Smooth muscle cell of trachea (primary cell): Measurements from ENCODE around the gene MYO3A. TPM values are rescaled to one million over a fixed set of nuclear protein-coding genes. Genes with fewer than 3 reads are reported as not detected.

Experiments used
- total RNA-seq: library from RNA; depleted of rRNA; stranded (reverse); fragments of >200 nt; gene quantifications from 2 replicates; pipeline ENCODE4 v1.2.1, GENCODE V29; 2014

Gene MYO3A, protein sequence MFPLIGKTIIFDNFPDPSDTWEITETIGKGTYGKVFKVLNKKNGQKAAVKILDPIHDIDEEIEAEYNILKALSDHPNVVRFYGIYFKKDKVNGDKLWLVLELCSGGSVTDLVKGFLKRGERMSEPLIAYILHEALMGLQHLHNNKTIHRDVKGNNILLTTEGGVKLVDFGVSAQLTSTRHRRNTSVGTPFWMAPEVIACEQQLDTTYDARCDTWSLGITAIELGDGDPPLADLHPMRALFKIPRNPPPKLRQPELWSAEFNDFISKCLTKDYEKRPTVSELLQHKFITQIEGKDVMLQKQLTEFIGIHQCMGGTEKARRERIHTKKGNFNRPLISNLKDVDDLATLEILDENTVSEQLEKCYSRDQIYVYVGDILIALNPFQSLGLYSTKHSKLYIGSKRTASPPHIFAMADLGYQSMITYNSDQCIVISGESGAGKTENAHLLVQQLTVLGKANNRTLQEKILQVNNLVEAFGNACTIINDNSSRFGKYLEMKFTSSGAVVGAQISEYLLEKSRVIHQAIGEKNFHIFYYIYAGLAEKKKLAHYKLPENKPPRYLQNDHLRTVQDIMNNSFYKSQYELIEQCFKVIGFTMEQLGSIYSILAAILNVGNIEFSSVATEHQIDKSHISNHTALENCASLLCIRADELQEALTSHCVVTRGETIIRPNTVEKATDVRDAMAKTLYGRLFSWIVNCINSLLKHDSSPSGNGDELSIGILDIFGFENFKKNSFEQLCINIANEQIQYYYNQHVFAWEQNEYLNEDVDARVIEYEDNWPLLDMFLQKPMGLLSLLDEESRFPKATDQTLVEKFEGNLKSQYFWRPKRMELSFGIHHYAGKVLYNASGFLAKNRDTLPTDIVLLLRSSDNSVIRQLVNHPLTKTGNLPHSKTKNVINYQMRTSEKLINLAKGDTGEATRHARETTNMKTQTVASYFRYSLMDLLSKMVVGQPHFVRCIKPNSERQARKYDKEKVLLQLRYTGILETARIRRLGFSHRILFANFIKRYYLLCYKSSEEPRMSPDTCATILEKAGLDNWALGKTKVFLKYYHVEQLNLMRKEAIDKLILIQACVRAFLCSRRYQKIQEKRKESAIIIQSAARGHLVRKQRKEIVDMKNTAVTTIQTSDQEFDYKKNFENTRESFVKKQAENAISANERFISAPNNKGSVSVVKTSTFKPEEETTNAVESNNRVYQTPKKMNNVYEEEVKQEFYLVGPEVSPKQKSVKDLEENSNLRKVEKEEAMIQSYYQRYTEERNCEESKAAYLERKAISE (N-terminal part only)
- total RNA-seq, result not detected in 2 replicates

DNA sequence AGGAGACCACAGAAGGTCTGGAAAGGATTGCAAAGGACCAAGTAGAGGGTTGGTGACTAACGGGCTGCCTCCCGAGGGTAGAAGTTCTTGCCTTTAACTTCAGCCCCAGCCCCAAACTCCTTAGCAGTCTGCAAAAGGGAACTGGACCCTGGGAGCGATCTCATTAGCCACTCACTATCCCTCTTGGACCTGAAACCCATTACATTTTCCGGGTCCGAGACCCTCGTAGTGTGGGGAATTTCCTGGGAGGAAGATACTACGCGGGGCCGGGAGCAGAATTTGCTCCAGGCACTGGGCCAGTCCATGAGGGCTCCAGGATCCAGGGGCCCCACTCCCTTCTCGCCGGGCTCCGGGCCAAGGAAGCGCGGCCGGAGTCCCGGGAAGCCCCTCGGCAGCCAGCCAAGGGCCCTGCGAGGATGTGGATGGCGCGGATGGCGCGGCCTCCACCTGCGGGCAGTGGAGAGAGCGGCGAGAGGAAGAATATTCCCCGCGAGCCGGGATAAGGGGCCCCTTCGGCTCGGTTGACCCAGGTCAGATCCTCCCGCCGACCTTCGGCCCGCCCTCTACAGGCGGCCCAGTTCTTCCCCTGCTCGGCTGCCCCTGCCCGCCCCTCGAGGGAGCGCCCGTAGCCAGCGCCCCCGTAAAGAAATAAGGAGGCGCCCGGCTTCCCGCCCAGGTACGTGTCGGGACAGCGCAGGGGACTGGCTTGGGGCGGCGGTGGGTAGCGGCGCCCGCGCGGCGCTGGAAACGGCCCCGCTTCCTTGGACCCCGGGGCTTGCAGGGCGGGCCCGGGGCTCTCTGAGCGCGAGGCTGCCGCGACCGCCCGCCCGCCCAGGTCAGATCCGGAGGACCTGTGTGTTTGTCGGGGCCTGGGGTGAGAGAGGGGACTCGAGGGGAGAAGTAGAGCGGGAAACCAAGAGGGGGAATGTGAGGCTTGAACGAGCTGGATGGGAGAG is at the start of gene MYO3A:
MYO3A (plus strand) TSS at position 577 of the 956 bp plus-strand sequence. CDS start 17,882 bp downstream, outside the sequence.

DNA sequence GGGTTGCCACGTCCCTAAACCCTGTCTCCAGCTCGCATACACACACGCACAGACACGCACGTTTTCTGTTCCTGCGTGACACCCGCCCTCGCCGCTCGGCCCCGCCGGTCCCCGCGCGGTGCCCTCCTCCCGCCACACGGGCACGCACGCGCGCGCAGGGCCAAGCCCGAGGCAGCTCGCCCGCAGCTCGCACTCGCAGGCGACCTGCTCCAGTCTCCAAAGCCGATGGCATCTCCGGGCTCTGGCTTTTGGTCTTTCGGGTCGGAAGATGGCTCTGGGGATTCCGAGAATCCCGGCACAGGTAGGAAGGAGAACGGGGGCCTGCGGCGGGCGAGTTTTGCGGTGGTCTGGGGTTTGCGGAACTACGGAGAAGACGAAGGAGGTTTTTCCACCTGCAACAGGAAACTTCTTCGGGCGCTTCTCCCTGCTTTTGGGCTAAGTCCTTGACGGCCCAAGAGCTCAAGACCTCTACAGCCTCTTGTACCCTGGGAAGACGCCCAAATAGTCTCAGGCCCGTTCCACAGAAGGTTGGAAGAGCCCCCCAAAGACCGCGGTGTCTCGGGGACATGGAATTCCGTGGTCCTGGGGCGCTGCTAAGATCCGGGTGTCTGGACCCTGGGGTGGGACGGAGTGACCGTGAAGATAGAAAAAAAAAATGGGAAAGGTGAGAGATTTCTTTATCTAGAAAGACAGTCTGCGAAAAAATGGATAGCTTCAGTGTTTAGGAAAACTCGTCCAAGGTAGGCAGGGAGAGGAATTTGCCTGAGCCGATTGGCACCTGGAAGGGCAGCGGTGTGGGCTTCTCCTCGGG is 282.8 kb downstream of the MYO3A start, which contains the start of gene GAD2:
GAD2 (plus strand) TSS at position 190 of the 811 bp plus-strand sequence; CDS start at position 226, 36 bp downstream.

